ENCODE measurements around the gene DISC1. TPM values are rescaled to one million over a fixed set of nuclear protein-coding genes. Genes with fewer than 3 reads are reported as not detected.

Gene DISC1
- total and polyA plus RNA-seq, 11 donors, result 0.76 to 12.8 (median 4.3) TPM

DNA sequence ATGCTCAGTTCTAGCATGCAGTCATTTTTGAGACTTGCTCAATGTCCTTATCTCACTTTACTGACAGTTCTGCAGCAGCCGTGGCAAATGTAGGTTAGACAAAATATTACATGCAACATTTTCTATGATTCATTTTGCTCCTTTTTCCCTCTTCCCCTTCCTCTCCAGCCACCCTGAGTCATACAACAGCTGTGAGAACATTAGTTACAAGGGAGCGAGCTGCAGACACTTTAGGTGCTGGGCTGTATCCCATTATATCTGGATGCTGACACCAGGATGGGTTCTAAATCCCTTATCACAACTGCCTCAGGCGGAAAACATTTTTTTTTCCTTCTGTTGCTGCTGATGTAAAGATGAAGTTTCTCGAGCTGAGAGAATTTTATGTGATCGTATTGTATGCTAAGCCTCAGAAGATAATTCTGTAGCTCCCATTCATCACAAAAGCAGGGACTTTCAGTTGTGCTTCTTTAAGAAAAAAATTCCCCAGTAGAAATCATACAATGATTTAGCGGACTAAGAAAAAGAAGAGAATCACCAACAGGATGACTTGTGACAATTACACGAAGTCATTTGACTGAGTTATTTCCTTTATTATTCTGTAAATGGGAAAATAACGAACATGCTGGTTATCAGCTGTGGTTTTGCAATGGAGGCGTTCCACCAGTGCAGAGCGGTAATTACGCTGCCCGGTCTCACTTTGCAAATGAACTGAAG lies 345.0 kb downstream of the DISC1 start:
- ATAC-seq (peak; percentile 50 to 92 (median 88)), DNase-seq (peak in 3 of 5 donors; percentile 15 to 31 (median 27))
- intact Hi-C loops (cut with DNase I), result no loop called here
- Histone ChIP-seq H3K4me1 (peaks cover 0 to 24% (median 0%) of the 10 kb centered on the region in 12 donors), H3K27ac (peak overlapping the region in 7 of 12 donors; percentile 7 to 64 (median 16)), H3K36me3 (no peaks in the 10 kb centered on the region), H3K4me3 (peak overlapping the region in 3 of 12 donors; percentile 2 to 30 (median 14)), H3K27me3 (no peaks in the 10 kb centered on the region), H3K9me3 (no peaks in the 10 kb centered on the region)
- TF ChIP-seq, protein P1, sequence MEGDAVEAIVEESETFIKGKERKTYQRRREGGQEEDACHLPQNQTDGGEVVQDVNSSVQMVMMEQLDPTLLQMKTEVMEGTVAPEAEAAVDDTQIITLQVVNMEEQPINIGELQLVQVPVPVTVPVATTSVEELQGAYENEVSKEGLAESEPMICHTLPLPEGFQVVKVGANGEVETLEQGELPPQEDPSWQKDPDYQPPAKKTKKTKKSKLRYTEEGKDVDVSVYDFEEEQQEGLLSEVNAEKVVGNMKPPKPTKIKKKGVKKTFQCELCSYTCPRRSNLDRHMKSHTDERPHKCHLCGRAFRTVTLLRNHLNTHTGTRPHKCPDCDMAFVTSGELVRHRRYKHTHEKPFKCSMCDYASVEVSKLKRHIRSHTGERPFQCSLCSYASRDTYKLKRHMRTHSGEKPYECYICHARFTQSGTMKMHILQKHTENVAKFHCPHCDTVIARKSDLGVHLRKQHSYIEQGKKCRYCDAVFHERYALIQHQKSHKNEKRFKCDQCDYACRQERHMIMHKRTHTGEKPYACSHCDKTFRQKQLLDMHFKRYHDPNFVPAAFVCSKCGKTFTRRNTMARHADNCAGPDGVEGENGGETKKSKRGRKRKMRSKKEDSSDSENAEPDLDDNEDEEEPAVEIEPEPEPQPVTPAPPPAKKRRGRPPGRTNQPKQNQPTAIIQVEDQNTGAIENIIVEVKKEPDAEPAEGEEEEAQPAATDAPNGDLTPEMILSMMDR (IDR thresholded peaks at IDR 0.05), result no peak
- WGBS, 4 donors, result 66 to 74% (median 70%) methylated on average over 12 of the region's 12 CpGs

DNA sequence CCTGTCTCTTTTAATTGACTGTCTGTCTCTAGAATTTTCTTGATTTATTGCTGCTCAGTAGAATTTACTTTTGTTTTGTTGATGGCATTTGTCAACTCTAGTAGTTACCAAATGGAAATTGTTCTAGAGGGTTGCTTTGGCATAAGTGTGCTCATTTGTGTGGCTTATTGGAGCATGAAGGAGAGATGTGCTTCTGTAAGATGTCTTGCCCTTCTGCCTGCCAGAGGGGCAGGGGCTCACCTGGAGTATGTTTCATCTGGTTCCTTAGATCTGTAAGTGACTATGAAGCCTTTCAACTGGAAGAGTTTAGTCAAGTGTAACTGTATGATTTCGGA lies 345.5 kb downstream of the DISC1 start:
- Histone ChIP-seq H3K4me1 (peaks cover 0 to 24% (median 0%) of the 10 kb centered on the region in 12 donors), H3K27me3 (no peaks in the 10 kb centered on the region), H3K4me3 (peak overlapping the region in 2 of 12 donors; percentile 14 to 30), H3K9me3 (peaks cover 0 to 5% (median 0%) of the 10 kb centered on the region in 12 donors), H3K36me3 (no peaks in the 10 kb centered on the region), H3K27ac (peak overlapping the region in 7 of 12 donors; percentile 1 to 64 (median 14))
- DNase-seq, result no peak
- ATAC-seq, result no peak
- 95 to 100% (median 97%) methylated on average over 1 of the region's 1 CpG for WGBS, 4 donors
- intact Hi-C loops (cut with DNase I), result no loop called here
- no peak for TF ChIP-seq POLR2A (IDR thresholded peaks at IDR 0.05)
- TF ChIP-seq, protein P1 (IDR thresholded peaks at IDR 0.05), result no peak

DNA sequence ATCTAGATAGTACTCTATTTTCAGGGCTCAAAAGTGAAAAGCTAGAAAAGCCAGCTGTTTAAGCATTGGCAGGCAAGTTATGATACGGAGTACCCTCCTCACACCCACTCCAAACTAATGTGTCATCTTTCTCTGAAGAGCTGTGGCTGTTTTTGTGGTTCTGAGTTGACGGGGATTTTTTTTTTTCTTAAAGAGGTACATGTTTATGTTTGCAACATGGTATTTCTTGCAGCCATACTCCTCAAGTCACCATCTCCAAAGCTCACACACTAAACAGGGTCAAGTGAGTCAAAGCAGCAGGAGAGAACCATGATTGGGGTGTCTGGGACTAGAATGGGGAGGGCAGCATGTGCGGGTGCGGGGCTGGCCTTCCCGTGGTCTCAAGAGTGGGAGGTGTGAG lies 347.2 kb downstream of the DISC1 start:
- Histone ChIP-seq H3K27me3 (no peaks in the 10 kb centered on the region), H3K4me1 (peaks cover 0 to 24% (median 0%) of the 10 kb centered on the region in 12 donors), H3K36me3 (no peaks in the 10 kb centered on the region), H3K9me3 (peaks cover 0 to 11% (median 0%) of the 10 kb centered on the region in 12 donors), H3K4me3 (no peak overlapping the region), H3K27ac (no peak overlapping the region)
- WGBS, 4 donors, result 87 to 90% (median 90%) methylated on average over 5 of the region's 5 CpGs
- intact Hi-C loops (cut with DNase I), result no loop called here
- ATAC-seq (no peak), DNase-seq (no peak)
- TF ChIP-seq, protein P1 (IDR thresholded peaks at IDR 0.05), result no peak
- no peak for TF ChIP-seq POLR2A (IDR thresholded peaks at IDR 0.05)

DNA sequence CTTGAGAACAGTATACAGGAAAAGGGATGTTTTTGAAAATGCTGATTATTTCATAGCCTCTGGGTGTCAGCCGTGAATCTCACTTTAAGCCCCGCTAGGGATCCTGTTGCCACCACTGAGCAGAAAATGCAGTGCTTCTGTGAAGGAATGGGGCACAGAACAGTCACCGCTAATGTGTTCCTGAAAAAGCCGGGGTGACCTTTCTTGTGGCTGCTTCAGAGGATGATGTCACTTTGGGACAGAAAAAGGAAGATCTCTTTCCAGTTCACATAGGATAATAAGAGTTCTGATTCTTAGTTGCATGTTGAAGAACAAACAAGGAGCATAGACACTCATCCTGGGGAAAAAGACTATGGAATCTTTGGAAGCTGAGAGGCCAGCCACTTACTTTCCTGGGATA lies 349.6 kb downstream of the DISC1 start:
- TF ChIP-seq POLR2A (IDR thresholded peaks at IDR 0.05), result no peak
- TF ChIP-seq, protein P1 (IDR thresholded peaks at IDR 0.05), result no peak
- Histone ChIP-seq H3K27me3 (no peaks in the 10 kb centered on the region), H3K36me3 (no peaks in the 10 kb centered on the region), H3K9me3 (peaks cover 0 to 11% (median 0%) of the 10 kb centered on the region in 12 donors), H3K4me3 (no peak overlapping the region), H3K27ac (no peak overlapping the region), H3K4me1 (peaks cover 0 to 14% (median 0%) of the 10 kb centered on the region in 12 donors)
- 83 to 93% (median 91%) methylated on average over 4 of the region's 4 CpGs for WGBS, 4 donors
- intact Hi-C loops (cut with DNase I), result no loop called here
- DNase-seq (no peak), ATAC-seq (no peak)
